Stimulated activated CD8-positive, alpha-beta memory T cell treated with anti-CD3 and anti-CD28 coated beads, Interleukin-7, amount 100 ng/mL, for 1 hour (primary cell): ENCODE data around the gene PRSS23.
"Not testable (repeated sequence)": the region's sequence is repeated elsewhere in the genome, so short reads cannot be mapped to it uniquely, and the experiment has no call there.

Experiments
- DNase-seq, 2 donors: peaks; one replicate each; pipeline ENCODE4 v3.0.0-alpha.2; 2020; ENCODE audit warnings: low read depth in 2 of 2

Gene PRSS23

DNA sequence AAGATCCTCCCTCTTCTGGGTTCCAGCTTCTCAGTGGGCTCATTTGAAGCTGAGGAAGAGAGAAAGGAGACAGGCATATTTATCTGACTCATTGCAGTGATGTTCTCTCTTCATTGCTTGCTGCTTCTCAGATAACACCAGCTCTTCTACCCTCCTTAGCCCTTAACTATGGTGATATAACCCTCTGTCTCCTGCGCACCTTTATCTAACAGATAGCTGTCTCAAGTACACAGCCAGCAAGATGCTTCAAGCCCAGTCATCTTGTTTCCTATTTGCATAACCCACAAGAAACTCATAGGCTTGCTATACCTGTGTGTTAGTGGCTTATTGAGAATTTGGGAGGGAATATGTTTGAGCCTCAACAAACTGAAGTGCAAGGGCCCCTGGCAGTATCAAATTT lies 12.6 kb downstream of the PRSS23 start:
- no peak for DNase-seq

DNA sequence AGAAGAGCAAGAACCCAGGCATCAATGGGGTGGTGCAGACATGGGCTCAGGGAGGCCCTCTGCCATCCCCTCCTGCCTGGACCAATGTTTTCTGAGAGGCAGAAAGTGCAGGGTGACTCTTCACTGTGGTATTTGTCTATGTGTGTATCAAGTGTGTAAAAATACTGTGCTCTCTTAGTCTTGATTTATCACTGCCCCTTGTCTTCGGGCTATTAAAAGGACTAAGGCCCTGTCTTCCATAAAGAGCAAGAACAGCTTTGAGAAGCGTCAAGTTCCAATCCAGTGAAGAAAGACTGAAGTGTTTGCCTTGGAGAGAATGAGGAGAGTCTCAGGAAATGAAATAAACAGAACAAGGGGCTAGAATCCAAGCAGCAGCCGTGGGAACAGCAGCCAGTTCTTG lies 14.4 kb downstream of the PRSS23 start:
- DNase-seq = no peak

DNA sequence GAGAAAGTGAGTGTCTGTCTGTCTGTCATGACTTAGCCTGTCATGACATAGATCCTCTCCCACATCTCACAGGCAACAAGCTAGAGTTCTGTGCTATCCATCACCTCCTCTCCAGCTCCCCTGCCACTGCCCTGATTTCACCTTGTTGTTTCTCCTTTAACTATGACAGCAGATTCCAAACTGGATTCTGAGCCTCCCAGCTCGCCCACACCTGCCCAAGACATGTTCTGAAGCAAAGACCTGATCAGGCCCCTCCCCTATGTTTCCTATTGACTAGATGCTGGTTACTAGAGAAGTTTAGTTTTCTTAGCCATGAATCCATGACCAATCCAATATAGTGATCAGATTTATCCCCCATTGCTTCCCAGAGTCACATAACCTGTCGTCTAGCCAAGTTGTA lies 15.4 kb downstream of the PRSS23 start:
- no peak for DNase-seq

DNA sequence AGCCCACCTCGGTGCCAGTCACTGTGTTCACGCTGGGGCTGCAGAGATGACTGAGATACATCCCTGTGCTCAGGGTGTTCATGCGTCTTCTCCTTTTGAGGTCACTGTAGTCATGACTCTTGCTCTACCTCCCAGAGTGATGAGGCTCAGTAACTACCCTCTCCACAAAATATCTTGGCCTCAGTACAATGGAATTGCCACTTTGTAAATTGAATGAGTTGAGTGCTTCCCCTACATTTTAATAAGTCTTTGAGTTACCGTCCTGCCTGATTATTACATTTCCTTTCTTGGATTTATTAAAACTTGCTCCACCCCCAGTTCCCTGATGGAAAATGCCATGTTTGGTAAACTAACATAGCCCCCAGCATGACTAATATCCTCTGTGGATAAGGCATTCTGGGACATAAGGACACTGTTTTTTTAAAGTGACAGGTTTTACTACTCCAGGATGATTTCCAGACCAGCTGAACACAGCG lies 15.9 kb downstream of the PRSS23 start:
- DNase-seq = no peak

DNA sequence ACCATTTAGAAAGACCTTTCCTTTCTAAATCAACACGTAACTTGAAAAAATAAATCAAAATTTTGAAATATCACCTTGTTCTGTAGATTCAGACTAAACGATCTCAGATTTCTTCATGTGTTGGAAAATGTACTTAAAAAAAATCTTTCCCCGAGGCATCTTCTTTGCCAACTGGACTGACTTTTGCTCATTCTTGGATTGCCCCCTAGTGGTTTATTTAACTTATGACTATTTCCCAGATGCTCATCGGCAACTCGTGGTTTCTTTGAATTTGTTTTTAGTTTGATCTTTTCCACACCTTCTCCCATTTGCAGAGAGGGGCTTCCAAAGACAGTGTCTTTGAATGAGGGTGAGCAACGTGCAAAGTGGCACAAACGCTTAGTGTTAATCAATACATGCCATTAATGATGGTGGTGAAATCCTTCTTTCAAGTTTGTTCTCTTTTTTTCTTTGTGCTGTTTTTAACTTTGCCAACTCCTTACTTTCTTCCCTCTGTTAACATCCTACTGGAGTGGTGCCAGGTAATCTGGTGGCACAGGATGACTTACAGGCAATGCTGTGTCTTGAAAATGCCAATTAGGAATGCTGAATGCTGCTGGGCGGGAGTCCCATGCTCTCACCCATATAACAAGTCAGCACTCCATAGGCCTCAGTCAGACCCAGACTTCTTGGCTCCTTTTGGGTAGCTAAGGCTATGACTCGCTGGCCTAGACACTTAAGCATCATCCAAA lies 18.3 kb downstream of the PRSS23 start:
- DNase-seq = no peak

DNA sequence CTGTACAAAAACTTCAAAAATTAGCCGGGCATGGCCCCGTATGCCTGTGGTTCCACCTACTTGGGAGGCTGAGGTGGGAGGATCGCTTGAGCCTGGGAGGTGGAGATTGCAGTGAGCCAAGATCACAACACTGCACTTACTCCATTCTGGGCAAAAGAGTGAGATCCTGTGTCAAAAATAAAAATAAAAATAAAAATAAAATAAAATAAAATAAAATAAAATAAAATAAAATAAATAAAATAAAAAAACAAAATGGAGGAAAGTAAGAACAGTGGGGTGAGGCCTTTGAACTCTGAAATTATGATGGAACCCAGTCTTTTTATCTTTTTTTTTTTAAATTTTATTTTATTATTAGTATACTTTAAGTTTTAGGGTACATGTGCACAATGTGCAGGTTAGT lies 23.8 kb downstream of the PRSS23 start:
- DNase-seq = not testable (repeated sequence)

DNA sequence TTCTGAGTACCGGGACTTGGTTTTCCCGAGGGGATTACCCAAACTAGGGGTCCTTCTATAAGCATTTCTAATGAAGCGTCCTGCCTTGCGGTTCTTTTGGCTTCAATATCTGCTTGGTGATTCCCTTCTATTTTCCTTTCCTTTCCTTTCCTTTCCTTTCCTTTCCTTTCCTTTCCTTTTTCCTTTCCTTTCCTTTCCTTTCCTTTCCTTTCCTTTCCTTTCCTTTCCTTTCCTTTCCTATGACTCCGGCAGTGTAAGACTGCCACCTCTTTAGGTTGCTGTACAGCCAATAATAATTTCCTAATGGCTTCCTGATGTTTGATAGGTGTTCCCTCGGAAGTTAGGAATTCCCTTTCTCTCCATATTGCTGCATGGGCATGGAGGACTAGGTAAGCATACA lies 34.0 kb downstream of the PRSS23 start:
- not testable (repeated sequence) for DNase-seq

DNA sequence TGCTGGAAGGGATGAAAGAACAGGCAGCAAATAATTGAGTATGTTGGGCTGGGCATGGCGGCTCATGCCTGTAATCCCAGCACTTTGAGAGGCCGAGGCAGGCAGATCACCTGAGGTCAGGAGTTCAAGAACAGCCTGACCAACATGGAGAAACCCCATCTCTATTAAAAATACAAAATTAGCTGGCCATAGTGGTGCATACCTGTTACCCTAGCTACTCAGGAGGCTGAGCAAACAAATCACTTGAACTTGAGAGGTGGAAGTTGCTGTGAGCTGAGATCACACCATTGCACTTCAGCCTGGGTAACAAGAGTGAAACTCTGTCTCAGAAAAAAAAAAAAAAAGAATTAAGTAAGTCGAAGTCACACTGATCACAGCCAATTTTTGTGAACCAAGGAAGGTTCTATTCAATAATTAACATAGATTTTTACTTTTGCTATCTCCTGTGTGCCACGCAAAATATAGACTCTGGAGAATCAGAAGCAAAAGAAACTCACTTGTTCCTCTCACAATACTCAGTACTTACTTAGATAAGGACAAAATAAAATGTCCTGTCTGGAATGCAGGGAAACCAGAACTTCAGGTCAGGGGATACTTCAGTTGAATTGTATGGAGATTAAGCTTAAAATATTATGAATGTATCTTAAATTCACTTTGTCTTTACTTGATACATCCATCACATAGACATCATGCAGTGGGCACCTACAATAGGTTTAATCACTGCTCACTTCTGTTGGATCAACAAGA lies 44.6 kb downstream of the PRSS23 start:
- DNase-seq = not testable (repeated sequence)

DNA sequence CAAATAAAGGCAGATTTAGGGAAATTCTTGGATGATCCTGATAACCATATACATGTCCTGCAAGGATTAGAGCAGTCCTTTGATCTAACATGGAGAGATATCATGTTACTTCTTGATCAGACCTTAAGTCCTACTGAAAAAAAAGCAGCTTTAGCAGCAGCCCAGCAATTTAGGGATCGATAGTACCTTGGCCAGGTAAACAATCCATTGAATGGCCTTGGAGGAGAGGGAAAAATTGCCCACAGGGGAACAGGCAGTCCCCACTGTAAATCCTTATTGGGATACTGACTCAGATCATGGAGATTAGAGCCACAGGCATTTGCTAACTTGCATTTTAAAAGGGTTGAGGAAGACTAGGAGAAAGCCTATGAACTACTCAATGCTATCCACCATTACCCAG lies 47.8 kb downstream of the PRSS23 start:
- no peak for DNase-seq

DNA sequence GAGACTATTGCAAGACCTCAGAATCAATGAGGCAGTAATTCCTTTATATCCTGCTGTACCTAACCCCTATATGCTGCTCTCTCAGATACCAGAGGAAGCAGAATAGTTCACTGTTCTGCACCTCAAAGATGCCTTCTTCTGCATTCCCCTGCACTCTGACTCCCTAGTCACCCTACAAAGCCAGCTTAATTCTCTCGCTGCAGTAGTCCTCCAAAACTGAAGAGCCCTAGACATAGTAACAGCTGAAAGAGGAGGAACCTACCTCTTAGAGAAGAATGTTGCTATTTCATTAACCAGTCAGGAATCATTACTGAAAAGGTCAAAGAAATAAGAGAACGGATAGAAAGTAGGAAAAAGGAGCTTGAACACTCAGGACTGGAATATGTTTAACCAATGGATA lies 49.3 kb downstream of the PRSS23 start:
- DNase-seq = no peak
